ENCODE data around the gene NEAT1. TPM values are rescaled to one million over a fixed set of nuclear protein-coding genes. Genes with fewer than 3 reads are reported as not detected.

NEAT1 gene
- total and polyA plus RNA-seq, 9 of the 15 experiments (the other 6 are each of a cell fraction or from before 2014, with no cell fraction given): 20.1 to 389 (median 62.8) TPM

DNA sequence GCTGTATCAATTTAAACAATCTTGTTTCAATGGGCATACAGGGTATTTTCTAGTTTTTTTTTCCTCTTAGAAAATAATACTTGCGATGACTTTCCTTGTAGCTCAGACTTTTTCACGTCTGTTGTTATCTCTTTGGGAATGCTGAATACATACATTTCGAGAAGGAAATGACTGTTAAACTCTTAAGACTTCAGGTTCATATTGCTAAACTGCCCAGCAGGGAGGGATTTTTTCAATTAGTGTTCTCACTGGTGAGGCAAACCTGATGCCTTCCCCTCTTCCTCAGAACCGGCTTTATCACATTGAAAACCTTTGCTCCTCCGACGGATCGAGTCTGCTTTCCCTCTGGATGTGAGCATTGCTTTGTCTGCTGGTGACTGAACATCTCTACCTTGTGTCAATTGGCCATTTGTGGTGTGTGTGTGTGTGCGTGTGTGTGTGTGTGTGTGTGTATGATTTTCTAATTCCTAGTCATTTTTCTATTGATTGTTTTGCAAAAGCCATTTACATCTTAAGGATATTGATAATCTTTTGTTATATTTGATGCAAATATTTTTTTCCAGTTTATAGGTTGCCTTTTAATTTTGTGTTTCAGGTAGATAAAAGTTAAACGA, 6.6 kb downstream of the NEAT1 start (continued):
- TF ChIP-seq ZFP30 (CRISPR knock-in tag; IDR thresholded peaks at IDR 0.05; ENCODE audit: borderline replicate concordance): no peak

DNA sequence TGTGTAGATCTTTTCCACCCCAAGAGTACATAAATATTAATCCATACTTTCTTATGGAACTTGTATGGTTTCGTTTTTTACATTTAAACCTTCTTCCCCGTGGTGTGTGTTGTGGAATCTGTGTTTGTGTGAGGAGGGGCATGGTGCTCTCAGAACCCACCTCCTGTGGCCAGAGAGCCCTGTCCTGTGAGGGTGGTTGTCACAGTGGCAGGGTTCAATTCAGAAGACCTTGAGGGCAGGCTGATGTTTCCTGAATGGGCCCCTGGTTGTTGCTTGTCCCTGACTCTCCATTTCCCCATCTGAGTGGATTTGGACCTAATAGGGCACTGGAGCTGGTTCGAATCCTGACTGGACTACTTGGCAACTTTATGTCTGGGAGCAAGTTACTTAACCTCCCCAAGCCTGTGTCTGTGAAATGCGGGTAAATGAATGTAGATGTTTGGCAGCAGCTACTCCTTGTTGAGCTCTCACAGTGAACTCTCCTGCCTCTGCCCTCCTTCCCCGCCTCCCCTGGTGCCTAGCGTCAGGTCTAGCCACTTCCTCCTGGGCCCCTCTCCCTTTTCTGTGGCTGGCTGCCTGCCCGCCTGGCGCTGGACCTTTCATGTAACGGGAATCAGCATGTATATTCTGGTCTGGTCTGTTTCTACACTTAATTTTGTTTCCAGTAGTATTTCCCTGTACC, 7.3 kb downstream of the NEAT1 start:
- H3K4me2 ChIP-seq (ENCODE audit: insufficient read depth, low read length): peak overlapping the region; percentile 67
- no peak overlapping the region; the same call in 1 of the 2 replicates for H3K4me3 ChIP-seq
- H2AFZ ChIP-seq (ENCODE audit: low read depth, low read length): no peak overlapping the region
- DNase-seq (ENCODE audit: extremely low read depth in 1 of 4, low spot score in 3 of 4) (peak in 2 of 4 experiments; percentile 27 to 65), ATAC-seq (peak; percentile 1), FAIRE-seq (no peak)
- peaks cover 0 to 35% of the 10 kb centered on the region in 2 experiments; a peak in 3 of 5 replicates for H3K4me1 ChIP-seq (replicated peaks in 1 of 2; ENCODE audit: control insufficient read depth in 2 of 2, insufficient read depth in 2 of 2, low read length in 2 of 2)
- 30% methylated on average over 9 of the region's 9 CpGs for WGBS (ENCODE audit: insufficient coverage, low coverage, missing lambda C conversion rate)
- ChIA-PET POLR2A (interaction anchor here (0.6 to 17.3 kb wide), 12 partner anchors 11 to 264 kb away, joined by 3 to 1349 read pairs (median 4); partner anchors contain the start of gene MALAT1), CTCF (ENCODE audit: low intra/inter-chr PET ratio) (interaction anchor here (0.6 kb wide), 1 partner anchor 79 kb away, joined by 3 read pairs; no protein-coding TSS in a partner anchor)
- H3K9ac ChIP-seq (ENCODE audit: insufficient read depth in 1 of 2, low read depth in 2 of 2, low read length in 2 of 2): peak overlapping the region; percentile 47 to 84
- H3K9me1 ChIP-seq (ENCODE audit: control insufficient read depth, insufficient read depth, low read length): no peaks in the 10 kb centered on the region
- H3K79me2 ChIP-seq (ENCODE audit: control insufficient read depth, insufficient read depth, low read length): peaks cover 99% of the 10 kb centered on the region
- intact Hi-C loops (cut with micrococcal nuclease) (no loop called here), in situ Hi-C loops (cut with MboI) (no loop called here)
- BruUV-seq (replicated peaks): no TSS peak
- no peaks in the 10 kb centered on the region for H3K27me3 ChIP-seq (ENCODE audit: control insufficient read depth in 2 of 2, insufficient read depth in 2 of 2, low read length in 2 of 2)
- H4K20me1 ChIP-seq (replicated peaks; ENCODE audit: control insufficient read depth, insufficient read depth, low read length): peaks cover 44% of the 10 kb centered on the region
- peak overlapping the region; percentile 98 for H3K27ac ChIP-seq (ENCODE audit: extremely low read depth, low read depth, low read length)
- peaks cover 75% of the 10 kb centered on the region for H3K36me3 ChIP-seq (ENCODE audit: control insufficient read depth, insufficient read depth, low read length)
- no peaks in the 10 kb centered on the region for H3K9me3 ChIP-seq (replicated peaks; ENCODE audit: control insufficient read depth, insufficient read depth, low read depth, low read length)
- TF ChIP-seq, protein P1, sequence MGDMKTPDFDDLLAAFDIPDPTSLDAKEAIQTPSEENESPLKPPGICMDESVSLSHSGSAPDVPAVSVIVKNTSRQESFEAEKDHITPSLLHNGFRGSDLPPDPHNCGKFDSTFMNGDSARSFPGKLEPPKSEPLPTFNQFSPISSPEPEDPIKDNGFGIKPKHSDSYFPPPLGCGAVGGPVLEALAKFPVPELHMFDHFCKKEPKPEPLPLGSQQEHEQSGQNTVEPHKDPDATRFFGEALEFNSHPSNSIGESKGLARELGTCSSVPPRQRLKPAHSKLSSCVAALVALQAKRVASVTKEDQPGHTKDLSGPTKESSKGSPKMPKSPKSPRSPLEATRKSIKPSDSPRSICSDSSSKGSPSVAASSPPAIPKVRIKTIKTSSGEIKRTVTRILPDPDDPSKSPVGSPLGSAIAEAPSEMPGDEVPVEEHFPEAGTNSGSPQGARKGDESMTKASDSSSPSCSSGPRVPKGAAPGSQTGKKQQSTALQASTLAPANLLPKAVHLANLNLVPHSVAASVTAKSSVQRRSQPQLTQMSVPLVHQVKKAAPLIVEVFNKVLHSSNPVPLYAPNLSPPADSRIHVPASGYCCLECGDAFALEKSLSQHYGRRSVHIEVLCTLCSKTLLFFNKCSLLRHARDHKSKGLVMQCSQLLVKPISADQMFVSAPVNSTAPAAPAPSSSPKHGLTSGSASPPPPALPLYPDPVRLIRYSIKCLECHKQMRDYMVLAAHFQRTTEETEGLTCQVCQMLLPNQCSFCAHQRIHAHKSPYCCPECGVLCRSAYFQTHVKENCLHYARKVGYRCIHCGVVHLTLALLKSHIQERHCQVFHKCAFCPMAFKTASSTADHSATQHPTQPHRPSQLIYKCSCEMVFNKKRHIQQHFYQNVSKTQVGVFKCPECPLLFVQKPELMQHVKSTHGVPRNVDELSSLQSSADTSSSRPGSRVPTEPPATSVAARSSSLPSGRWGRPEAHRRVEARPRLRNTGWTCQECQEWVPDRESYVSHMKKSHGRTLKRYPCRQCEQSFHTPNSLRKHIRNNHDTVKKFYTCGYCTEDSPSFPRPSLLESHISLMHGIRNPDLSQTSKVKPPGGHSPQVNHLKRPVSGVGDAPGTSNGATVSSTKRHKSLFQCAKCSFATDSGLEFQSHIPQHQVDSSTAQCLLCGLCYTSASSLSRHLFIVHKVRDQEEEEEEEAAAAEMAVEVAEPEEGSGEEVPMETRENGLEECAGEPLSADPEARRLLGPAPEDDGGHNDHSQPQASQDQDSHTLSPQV (IDR thresholded peaks at IDR 0.05): 0 out of 2 replicates have a peak, but pooled peaks have one; percentile 27
- TF ChIP-seq NR2F6 (CRISPR knock-in tag; IDR thresholded peaks at IDR 0.05): 0 out of 2 replicates have a peak, but pooled peaks have one; percentile 23
- peak; percentile 69; the same call in 1 of the 2 replicates for TF ChIP-seq MYNN (IDR thresholded peaks at IDR 0.05)
- no peak for TF ChIP-seq MYNN (CRISPR knock-in tag; IDR thresholded peaks at IDR 0.05)
- peak; percentile 43 for TF ChIP-seq HMGN3 (IDR thresholded peaks at IDR 0.05; ENCODE audit: borderline replicate concordance, extremely low read depth, insufficient read length, low read depth, low read length)
- TF ChIP-seq, protein P2, sequence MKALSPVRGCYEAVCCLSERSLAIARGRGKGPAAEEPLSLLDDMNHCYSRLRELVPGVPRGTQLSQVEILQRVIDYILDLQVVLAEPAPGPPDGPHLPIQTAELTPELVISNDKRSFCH (CRISPR knock-in tag; IDR thresholded peaks at IDR 0.05): no peak
- TF ChIP-seq, protein P2 (tag; IDR thresholded peaks at IDR 0.05): no peak
- TF ChIP-seq, protein P3, sequence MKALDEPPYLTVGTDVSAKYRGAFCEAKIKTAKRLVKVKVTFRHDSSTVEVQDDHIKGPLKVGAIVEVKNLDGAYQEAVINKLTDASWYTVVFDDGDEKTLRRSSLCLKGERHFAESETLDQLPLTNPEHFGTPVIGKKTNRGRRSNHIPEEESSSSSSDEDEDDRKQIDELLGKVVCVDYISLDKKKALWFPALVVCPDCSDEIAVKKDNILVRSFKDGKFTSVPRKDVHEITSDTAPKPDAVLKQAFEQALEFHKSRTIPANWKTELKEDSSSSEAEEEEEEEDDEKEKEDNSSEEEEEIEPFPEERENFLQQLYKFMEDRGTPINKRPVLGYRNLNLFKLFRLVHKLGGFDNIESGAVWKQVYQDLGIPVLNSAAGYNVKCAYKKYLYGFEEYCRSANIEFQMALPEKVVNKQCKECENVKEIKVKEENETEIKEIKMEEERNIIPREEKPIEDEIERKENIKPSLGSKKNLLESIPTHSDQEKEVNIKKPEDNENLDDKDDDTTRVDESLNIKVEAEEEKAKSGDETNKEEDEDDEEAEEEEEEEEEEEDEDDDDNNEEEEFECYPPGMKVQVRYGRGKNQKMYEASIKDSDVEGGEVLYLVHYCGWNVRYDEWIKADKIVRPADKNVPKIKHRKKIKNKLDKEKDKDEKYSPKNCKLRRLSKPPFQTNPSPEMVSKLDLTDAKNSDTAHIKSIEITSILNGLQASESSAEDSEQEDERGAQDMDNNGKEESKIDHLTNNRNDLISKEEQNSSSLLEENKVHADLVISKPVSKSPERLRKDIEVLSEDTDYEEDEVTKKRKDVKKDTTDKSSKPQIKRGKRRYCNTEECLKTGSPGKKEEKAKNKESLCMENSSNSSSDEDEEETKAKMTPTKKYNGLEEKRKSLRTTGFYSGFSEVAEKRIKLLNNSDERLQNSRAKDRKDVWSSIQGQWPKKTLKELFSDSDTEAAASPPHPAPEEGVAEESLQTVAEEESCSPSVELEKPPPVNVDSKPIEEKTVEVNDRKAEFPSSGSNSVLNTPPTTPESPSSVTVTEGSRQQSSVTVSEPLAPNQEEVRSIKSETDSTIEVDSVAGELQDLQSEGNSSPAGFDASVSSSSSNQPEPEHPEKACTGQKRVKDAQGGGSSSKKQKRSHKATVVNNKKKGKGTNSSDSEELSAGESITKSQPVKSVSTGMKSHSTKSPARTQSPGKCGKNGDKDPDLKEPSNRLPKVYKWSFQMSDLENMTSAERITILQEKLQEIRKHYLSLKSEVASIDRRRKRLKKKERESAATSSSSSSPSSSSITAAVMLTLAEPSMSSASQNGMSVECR (CRISPR knock-in tag; IDR thresholded peaks at IDR 0.05): peak; percentile 39; the same call in 1 of the 2 replicates

All from K562 (cell line).